Activated CD8-positive, alpha-beta memory T cell treated with anti-CD3 and anti-CD28 coated beads, Interleukin-2, amount 10 ng/mL, durations not matched to agents 7 days and 5 days (primary cell): ENCODE data around the gene SLC2A11. TPM values are rescaled to one million over a fixed set of nuclear protein-coding genes. Genes with fewer than 3 reads are reported as not detected.

ENCODE experiments used
- ATAC-seq: fragments of 150-1000 bp; cut with Tn5 transposase; one replicate; pipeline ENCODE4 v1.10.0; 2021; ENCODE audit warnings: moderate library complexity
- CTCF ChIA-PET: fragments of 350-600 bp; sonication (Branson Sonifier 250); formaldehyde crosslinking; loops from one replicate; lab custom pipeline; 2021; ENCODE audit warnings: antibody characterized with exemption; lab: Charles Lee
- DNase-seq: peaks from one replicate; pipeline ENCODE4 v3.0.0-alpha.2; 2020
- H3K27ac Mint-ChIP-seq: one replicate; pipeline ENCODE4 v1.8.0; 2021; ENCODE audit warnings: mild to moderate bottlenecking, mixed read lengths
- H3K27me3 Mint-ChIP-seq: one replicate; pipeline ENCODE4 v1.8.0; 2021; ENCODE audit warnings: mixed read lengths
- H3K36me3 Mint-ChIP-seq: one replicate; pipeline ENCODE4 v1.8.0; 2021; ENCODE audit warnings: mild to moderate bottlenecking, mixed read lengths
- H3K4me1 Mint-ChIP-seq: one replicate; pipeline ENCODE4 v1.8.0; 2021; ENCODE audit warnings: mixed read lengths
- H3K4me3 Mint-ChIP-seq: one replicate; pipeline ENCODE4 v1.8.0; 2021; ENCODE audit warnings: mild to moderate bottlenecking, moderate library complexity, mixed read lengths
- H3K9me3 Mint-ChIP-seq: one replicate; pipeline ENCODE4 v1.8.0; 2022; ENCODE audit warnings: low read depth, mixed read lengths
- total RNA-seq, 2 experiments: library from RNA; stranded (reverse); gene quantifications; one replicate each; pipeline ENCODE4 v1.2.3, GENCODE V29; 2021

Gene SLC2A11, protein sequence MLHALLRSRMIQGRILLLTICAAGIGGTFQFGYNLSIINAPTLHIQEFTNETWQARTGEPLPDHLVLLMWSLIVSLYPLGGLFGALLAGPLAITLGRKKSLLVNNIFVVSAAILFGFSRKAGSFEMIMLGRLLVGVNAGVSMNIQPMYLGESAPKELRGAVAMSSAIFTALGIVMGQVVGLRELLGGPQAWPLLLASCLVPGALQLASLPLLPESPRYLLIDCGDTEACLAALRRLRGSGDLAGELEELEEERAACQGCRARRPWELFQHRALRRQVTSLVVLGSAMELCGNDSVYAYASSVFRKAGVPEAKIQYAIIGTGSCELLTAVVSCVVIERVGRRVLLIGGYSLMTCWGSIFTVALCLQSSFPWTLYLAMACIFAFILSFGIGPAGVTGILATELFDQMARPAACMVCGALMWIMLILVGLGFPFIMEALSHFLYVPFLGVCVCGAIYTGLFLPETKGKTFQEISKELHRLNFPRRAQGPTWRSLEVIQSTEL
- 10 to 100 TPM in 1 of 2 experiments, 1 to 10 TPM in 1; 8.1 to 10.7 TPM for total RNA-seq

- DNase-seq (peak; percentile 97), ATAC-seq (peak; percentile 98)
- Mint-ChIP-seq H3K36me3 (no peaks in the 10 kb centered on the region), H3K4me3 (peak within 1 kb of the TSS; percentile 86), H3K9me3 (no peaks in the 10 kb centered on the region), H3K27me3 (peaks cover 4% of the 10 kb centered on the region), H3K27ac (peak within 1 kb of the TSS; percentile 84), H3K4me1 (peaks cover 20% of the 10 kb centered on the region)
- CTCF ChIA-PET: interaction anchor here (0.6 to 3.8 kb wide), 24 partner anchors 9 to 230 kb away, joined by 3 to 41 read pairs (median 4); partner anchors contain the start of genes C22orf15, CABIN1, CHCHD10 and MIF
These were observed at the start of gene SLC2A11 for GRCh38 chr22:23857606-23858483. SLC2A11 (plus strand) TSS chr22:23857875; CDS start chr22:23858000, 125 bp downstream.

DNA sequence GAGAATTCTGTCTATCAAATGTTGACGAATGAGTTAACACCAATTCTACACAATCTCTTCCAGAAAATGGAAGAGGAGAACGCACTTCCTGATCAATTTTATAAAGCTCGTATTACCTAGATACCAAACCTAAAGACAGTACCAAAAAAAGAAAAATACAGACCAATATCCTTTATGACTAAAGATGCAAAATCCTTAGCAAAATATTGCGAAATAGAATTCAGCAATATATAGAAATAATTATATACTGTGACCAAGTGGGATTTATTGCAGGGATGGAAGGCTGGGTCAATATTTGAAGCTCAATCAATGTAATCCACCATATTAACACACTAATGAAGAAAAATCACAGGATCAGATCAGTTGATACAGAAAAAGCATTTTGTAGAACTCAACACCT, 45.3 kb upstream of the SLC2A11 start:
- CTCF ChIA-PET: interaction anchor here (1.2 to 2.3 kb wide), 4 partner anchors 23 to 45 kb away, joined by 4 to 6 read pairs (median 6); partner anchors contain the start of gene SLC2A11
- no peak for ATAC-seq
- no peak overlapping the region for H3K27ac Mint-ChIP-seq
- no peak for DNase-seq
- no peaks in the 10 kb centered on the region for H3K9me3 Mint-ChIP-seq
- H3K27me3 Mint-ChIP-seq: no peaks in the 10 kb centered on the region
- H3K36me3 Mint-ChIP-seq: peaks cover 30% of the 10 kb centered on the region
- H3K4me1 Mint-ChIP-seq: peaks cover 2% of the 10 kb centered on the region
- no peak overlapping the region for H3K4me3 Mint-ChIP-seq

- DNase-seq: no peak
- Mint-ChIP-seq H3K4me3 (no peak overlapping the region), H3K36me3 (peaks cover 48% of the 10 kb centered on the region), H3K4me1 (peaks cover 26% of the 10 kb centered on the region), H3K9me3 (no peaks in the 10 kb centered on the region), H3K27me3 (no peaks in the 10 kb centered on the region), H3K27ac (peak overlapping the region; percentile 8)
- CTCF ChIA-PET: no interaction called here
- no peak for ATAC-seq
These were observed 42.0 kb upstream of the SLC2A11 start for GRCh38 chr22:23815541-23816155.

- CTCF ChIA-PET: no interaction called here
These were observed 41.3 kb upstream of the SLC2A11 start for GRCh38 chr22:23816156-23816976.

GRCh38 chr22:23817146-23817545, 40.5 kb upstream of the SLC2A11 start:
- ATAC-seq (no peak), DNase-seq (no peak)
- Mint-ChIP-seq H3K36me3 (peaks cover 54% of the 10 kb centered on the region), H3K27ac (peak overlapping the region; percentile 21), H3K9me3 (no peaks in the 10 kb centered on the region), H3K4me1 (peaks cover 38% of the 10 kb centered on the region), H3K27me3 (no peaks in the 10 kb centered on the region), H3K4me3 (no peak overlapping the region)
- CTCF ChIA-PET: no interaction called here

More at GRCh38 chr22:23816156-23816976, 41.3 kb upstream of the SLC2A11 start:
- Mint-ChIP-seq H3K36me3 (peaks cover 50% of the 10 kb centered on the region), H3K4me1 (peaks cover 33% of the 10 kb centered on the region), H3K27me3 (no peaks in the 10 kb centered on the region), H3K9me3 (no peaks in the 10 kb centered on the region), H3K27ac (no peak overlapping the region), H3K4me3 (no peak overlapping the region)
- ATAC-seq (no peak), DNase-seq (no peak)

DNA sequence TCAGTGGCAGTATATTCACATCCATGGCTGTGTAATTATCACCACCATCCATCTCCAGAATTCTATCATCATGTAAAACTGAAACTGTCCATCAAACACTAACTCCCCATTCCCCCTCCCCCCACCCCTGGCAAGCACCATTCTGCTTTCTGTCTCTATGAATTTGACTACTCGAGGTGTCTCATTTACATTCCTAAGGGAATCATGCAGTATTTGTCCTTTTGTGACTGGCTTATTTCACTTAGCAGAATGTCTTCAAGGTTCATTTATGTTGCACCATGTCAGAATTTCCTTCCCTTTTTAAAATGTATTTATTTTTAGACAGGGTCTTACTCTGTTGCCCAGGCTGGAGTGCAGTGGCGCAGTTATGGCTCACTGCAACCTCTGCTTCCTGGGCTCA, 39.1 kb upstream of the SLC2A11 start:
- H3K4me3 Mint-ChIP-seq: no peak overlapping the region
- peak overlapping the region; percentile 92 for H3K27ac Mint-ChIP-seq
- CTCF ChIA-PET: no interaction called here
- ATAC-seq: no peak
- no peaks in the 10 kb centered on the region for H3K9me3 Mint-ChIP-seq
- no peak for DNase-seq
- H3K27me3 Mint-ChIP-seq: no peaks in the 10 kb centered on the region
- peaks cover 46% of the 10 kb centered on the region for H3K4me1 Mint-ChIP-seq
- peaks cover 60% of the 10 kb centered on the region for H3K36me3 Mint-ChIP-seq

DNA sequence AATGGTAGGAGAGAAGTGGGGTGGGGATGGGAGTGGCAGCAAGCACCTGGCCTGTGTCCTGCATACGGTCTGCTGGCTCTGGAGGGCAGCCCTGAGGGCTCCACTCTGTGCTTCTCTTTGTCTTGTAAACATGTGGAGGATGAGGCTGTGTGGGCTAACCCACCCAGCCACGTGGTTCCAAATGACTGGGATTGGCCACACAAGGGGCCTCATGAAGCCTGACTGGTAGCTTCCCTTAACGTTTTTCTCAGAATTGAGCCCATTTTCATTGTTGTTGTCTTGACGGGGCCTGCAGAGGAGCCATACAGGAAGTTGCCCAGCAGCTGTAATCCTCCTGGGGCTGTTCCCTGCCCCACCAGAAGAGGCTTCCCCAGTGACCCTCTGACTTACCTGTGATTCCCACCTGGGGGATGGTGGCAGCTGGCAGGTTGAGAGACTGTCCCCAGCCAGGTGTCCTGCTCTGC, 36.9 kb upstream of the SLC2A11 start:
- Mint-ChIP-seq H3K27me3 (no peaks in the 10 kb centered on the region), H3K9me3 (no peaks in the 10 kb centered on the region), H3K27ac (peak overlapping the region; percentile 92), H3K36me3 (peaks cover 69% of the 10 kb centered on the region), H3K4me1 (peaks cover 59% of the 10 kb centered on the region), H3K4me3 (peak overlapping the region; percentile 52)
- peak; percentile 95 for ATAC-seq
- CTCF ChIA-PET: interaction anchor here (0.8 to 3.2 kb wide), 10 partner anchors 11 to 91 kb away, joined by 3 to 19 read pairs (median 4); partner anchors contain the start of genes CHCHD10, MIF and SLC2A11
- DNase-seq: peak; percentile 90

- CTCF ChIA-PET: interaction anchor here (1.3 to 3.2 kb wide), 3 partner anchors 11 to 51 kb away, joined by 3 to 19 read pairs (median 4); no protein-coding TSS in a partner anchor
- Mint-ChIP-seq H3K4me3 (no peak overlapping the region), H3K9me3 (no peaks in the 10 kb centered on the region), H3K4me1 (peaks cover 69% of the 10 kb centered on the region), H3K27ac (peak overlapping the region; percentile 92), H3K36me3 (peaks cover 65% of the 10 kb centered on the region), H3K27me3 (no peaks in the 10 kb centered on the region)
- DNase-seq (no peak), ATAC-seq (no peak)
These were observed 35.5 kb upstream of the SLC2A11 start for GRCh38 chr22:23822101-23822671.

GRCh38 chr22:23823331-23823791, 34.3 kb upstream of the SLC2A11 start:
- no peak for ATAC-seq
- CTCF ChIA-PET: interaction anchor here (1.3 kb wide), 1 partner anchor 53 kb away, joined by 3 read pairs; no protein-coding TSS in a partner anchor
- Mint-ChIP-seq H3K27ac (peak overlapping the region; percentile 72), H3K9me3 (no peaks in the 10 kb centered on the region), H3K4me3 (no peak overlapping the region), H3K27me3 (no peaks in the 10 kb centered on the region), H3K4me1 (peaks cover 64% of the 10 kb centered on the region), H3K36me3 (peaks cover 60% of the 10 kb centered on the region)
- no peak for DNase-seq

GRCh38 chr22:23824476-23825245, 33.0 kb upstream of the SLC2A11 start:
- CTCF ChIA-PET: no interaction called here
- no peak overlapping the region for H3K4me3 Mint-ChIP-seq
- H3K27ac Mint-ChIP-seq: peak overlapping the region; percentile 72

DNA sequence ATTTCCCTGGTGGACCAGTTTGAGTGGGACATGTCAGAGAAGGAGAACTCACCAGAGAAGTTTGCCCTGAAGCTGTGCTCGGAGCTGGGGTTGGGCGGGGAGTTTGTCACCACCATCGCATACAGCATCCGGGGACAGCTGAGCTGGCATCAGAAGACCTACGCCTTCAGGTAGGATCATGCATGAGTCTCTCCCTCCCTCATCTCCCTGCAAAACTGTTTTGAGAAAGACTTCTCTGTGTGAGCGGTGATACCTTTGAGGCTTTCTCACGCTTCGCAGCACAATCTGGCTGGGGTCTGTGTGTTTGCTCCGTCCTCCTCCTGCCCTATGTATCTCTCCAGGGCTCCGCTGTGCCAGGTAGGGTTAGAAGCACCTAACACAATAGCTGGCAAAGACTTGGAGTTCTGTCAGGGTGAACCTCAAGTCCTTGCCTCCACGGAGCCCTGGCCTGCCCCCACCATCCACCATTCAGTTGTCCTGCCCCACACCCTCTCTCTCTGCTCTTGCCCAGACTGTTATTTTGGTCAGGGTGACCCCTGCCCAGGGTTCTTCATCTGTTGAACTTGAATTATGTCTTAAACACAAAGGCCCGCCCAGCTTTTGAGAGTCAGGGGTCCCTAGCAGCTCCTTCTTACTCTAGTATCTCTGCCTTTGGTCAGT, 32.3 kb upstream of the SLC2A11 start:
- Mint-ChIP-seq H3K36me3 (peaks cover 60% of the 10 kb centered on the region), H3K27me3 (no peaks in the 10 kb centered on the region), H3K27ac (peak overlapping the region; percentile 85), H3K4me1 (peaks cover 48% of the 10 kb centered on the region), H3K9me3 (no peaks in the 10 kb centered on the region), H3K4me3 (no peak overlapping the region)
- no peak for DNase-seq
- ATAC-seq: no peak
- CTCF ChIA-PET: no interaction called here

More at GRCh38 chr22:23824476-23825245, 33.0 kb upstream of the SLC2A11 start:
- H3K27me3 Mint-ChIP-seq: no peaks in the 10 kb centered on the region
- peaks cover 58% of the 10 kb centered on the region for H3K36me3 Mint-ChIP-seq
- H3K4me1 Mint-ChIP-seq: peaks cover 53% of the 10 kb centered on the region
- DNase-seq (no peak), ATAC-seq (no peak)
- no peaks in the 10 kb centered on the region for H3K9me3 Mint-ChIP-seq
